ENCODE data around the gene MCCD1.

Gene MCCD1

GRCh38 chr6:31513456-31514165 is 15.2 kb upstream of the MCCD1 start:
- DNase-seq: no peak

- DNase-seq: no peak
Measured at GRCh38 chr6:31521835-31522234, 6.9 kb upstream of the MCCD1 start.

- DNase-seq: no peak
Measured at GRCh38 chr6:31525553-31525931, 3.2 kb upstream of the MCCD1 start.

- no peak for DNase-seq
Measured at GRCh38 chr6:31525932-31526591, 2.7 kb upstream of the MCCD1 start.

- no peak for DNase-seq
Measured at GRCh38 chr6:31528307-31528777, 420 bp upstream of the MCCD1 start.

- no peak for DNase-seq
Measured at GRCh38 chr6:31529329-31530150, 778 bp downstream of the MCCD1 start.

GRCh38 chr6:31530659-31531058 is 1.9 kb downstream of the MCCD1 start:
- no peak for DNase-seq

- no peak for DNase-seq
Measured at GRCh38 chr6:31531162-31531561, 2.4 kb downstream of the MCCD1 start.

GRCh38 chr6:31531771-31532643 is 3.2 kb downstream of the MCCD1 start:
- no peak for DNase-seq

- no peak for DNase-seq
Measured at GRCh38 chr6:31532644-31533454, 4.1 kb downstream of the MCCD1 start.

GRCh38 chr6:31533455-31533841 is 4.7 kb downstream of the MCCD1 start:
- DNase-seq: no peak

GRCh38 chr6:31534011-31534410 is 5.2 kb downstream of the MCCD1 start:
- DNase-seq: no peak

- DNase-seq: no peak
Measured at GRCh38 chr6:31534521-31535040, 5.8 kb downstream of the MCCD1 start.

GRCh38 chr6:31535538-31536324 is 7.0 kb downstream of the MCCD1 start:
- no peak for DNase-seq

- DNase-seq: no peak
Measured at GRCh38 chr6:31538805-31539400, 10.1 kb downstream of the MCCD1 start.

- DNase-seq: no peak
Measured at GRCh38 chr6:31540640-31541039, 11.9 kb downstream of the MCCD1 start.

GRCh38 chr6:31541059-31541657 is 12.4 kb downstream of the MCCD1 start:
- DNase-seq: peak; percentile 66 to 68

GRCh38 chr6:31541658-31542521 is 13.1 kb downstream of the MCCD1 start, which contains the start of gene DDX39B:
Gene DDX39B, minus strand, starts transcription at chr6:31542003. Its CDS starts 1,471 bp downstream, at chr6:31540532.
- peak; percentile 90 to 95 for DNase-seq

GRCh38 chr6:31543639-31544038 is 14.9 kb downstream of the MCCD1 start:
- no peak for DNase-seq
